Spleen (tissue), 11 donors: Measurements from ENCODE around the gene LPCAT1. TPM values are rescaled to one million over a fixed set of nuclear protein-coding genes. Genes with fewer than 3 reads are reported as not detected.

Source experiments
- DNase-seq: peaks from one replicate; pipeline ENCODE4 v3.0.0-alpha.2; 2020
- H3K27ac ChIP-seq, 8 donors: fragments of 200-600 bp; sonication (generic) in 7 of 8; 1 replicate in 4 of 8; 2 replicates in 4 of 8; pipeline versions ENCODE4 v1.5.0 to v1.8.0; 2016 to 2021; ENCODE audit warnings: inconsistent platforms in 4 of 8, mild to moderate bottlenecking in 4 of 8, moderate library complexity in 1 of 8
- H3K27me3 ChIP-seq, 7 donors: fragments of 200-600 bp; sonication (generic) in 6 of 7; replicated peaks in 1 of 7; 1 replicate in 4 of 7; 2 replicates in 3 of 7; pipeline versions ENCODE4 v1.5.0 to v1.8.0; 2016 to 2021; ENCODE audit warnings: inconsistent platforms in 3 of 7, mild to moderate bottlenecking in 1 of 7
- H3K36me3 ChIP-seq, 6 donors: fragments of 200-600 bp; sonication (generic) in 5 of 6; 1 replicate in 4 of 6; 2 replicates in 2 of 6; pipeline versions ENCODE4 v1.5.0 to v1.8.0; 2016 to 2021; ENCODE audit warnings: inconsistent platforms in 2 of 6
- H3K4me1 ChIP-seq, 6 donors: fragments of 200-600 bp; sonication (generic) in 5 of 6; 1 replicate in 3 of 6; 2 replicates in 3 of 6; pipeline versions ENCODE4 v1.5.0 to v1.8.0; 2016 to 2021; ENCODE audit warnings: inconsistent platforms in 3 of 6
- H3K4me3 ChIP-seq, 8 donors: fragments of 200-600 bp; sonication (generic) in 7 of 8; 1 replicate in 4 of 8; 2 replicates in 4 of 8; pipeline versions ENCODE4 v1.5.0 to v1.8.0; 2016 to 2021; ENCODE audit warnings: inconsistent platforms in 4 of 8, mild to moderate bottlenecking in 4 of 8, moderate library complexity in 2 of 8
- H3K9me3 ChIP-seq, 8 donors: fragments of 200-600 bp; sonication (generic) in 7 of 8; 1 replicate in 4 of 8; 2 replicates in 4 of 8; pipeline versions ENCODE4 v1.5.0 to v1.8.0; 2016 to 2021; ENCODE audit warnings: inconsistent platforms in 4 of 8
- POLR2A ChIP-seq, 3 donors: fragments of 450-650 bp; IDR thresholded peaks; one replicate each; pipeline ENCODE4 v1.5.1; 2017; ENCODE audit warnings: antibody characterized with exemption in 3 of 3, mild to moderate bottlenecking in 1 of 3
- POLR2AphosphoS5 ChIP-seq, 3 donors: sonication (generic); formaldehyde crosslinking; IDR thresholded peaks; one replicate each; pipeline ENCODE4 v1.5.1; 2017; ENCODE audit warnings: antibody characterized with exemption in 3 of 3
- WGBS, 5 donors: extraction: QIAGEN DNeasy Blood & Tissue Kit in 3 of 5; methylation state at CpG; one replicate each; pipeline versions ENCODE4 v1.1.5 to v1.1.7; 2013 to 2018; 5-methylcytosine and 5-hydroxymethylcytosine counted together
- intact Hi-C: fragments of 100-400 bp; cut with DNase I; formaldehyde crosslinking; loops from one replicate; pipeline ENCODE4 v1.15.0; 2023; ENCODE audit warnings: low total_unique reads
- polyA plus RNA-seq, 3 donors: library from polyadenylated mRNA; stranded (reverse); fragments of 200-250 nt; gene quantifications; one replicate each; pipeline ENCODE4 v1.2.1, GENCODE V29; 2013
- total RNA-seq, 7 donors: library from RNA; depleted of rRNA in 3 of 7; stranded (reverse); fragments of >200 nt in 3 of 7; fragmentation: NEBNext Ultra II Directional in 4 of 7; extraction: Animal tissue kit (Norgen Biotek cat#: 25700) in 4 of 7; gene quantifications; one replicate each; pipeline versions ENCODE4 v1.1.0 to v1.2.1, GENCODE V29; 2016 to 2021
- TF ChIP-seq, protein P1 (sequence below), 11 experiments: fragments of 200-600 bp in 7 of 11; fragments of 450-650 bp in 4 of 11; sonication (generic) in 4 of 11; IDR thresholded peaks in 8 of 11; conservative IDR thresholded peaks in 3 of 11; 1 replicate in 7 of 11; 2 replicates in 4 of 11; pipeline versions ENCODE4 v1.4.0 to v1.8.0; 2016 to 2021; ENCODE audit warnings: antibody characterized with exemption in 11 of 11, inconsistent platforms in 4 of 11, mild to moderate bottlenecking in 1 of 11
- donor health status: healthy with polysubstance abuse.
- donor health status: DM: no; HTN: no; CAD: no; lungs with moderate emphysema.
- donor health status: DM: no; HTN: no; CAD: no.
- donor health status: Bipolar disorder and iron deficiency.
- donor health status: healthy.
- donor health status: DM: no; HTN: no; CAD: no.
- donor health status: DM: yes; HTN: yes; CAD: no.

LPCAT1 gene
- total and polyA plus RNA-seq, 10 donors, result 52.2 to 322 (median 174) TPM

DNA sequence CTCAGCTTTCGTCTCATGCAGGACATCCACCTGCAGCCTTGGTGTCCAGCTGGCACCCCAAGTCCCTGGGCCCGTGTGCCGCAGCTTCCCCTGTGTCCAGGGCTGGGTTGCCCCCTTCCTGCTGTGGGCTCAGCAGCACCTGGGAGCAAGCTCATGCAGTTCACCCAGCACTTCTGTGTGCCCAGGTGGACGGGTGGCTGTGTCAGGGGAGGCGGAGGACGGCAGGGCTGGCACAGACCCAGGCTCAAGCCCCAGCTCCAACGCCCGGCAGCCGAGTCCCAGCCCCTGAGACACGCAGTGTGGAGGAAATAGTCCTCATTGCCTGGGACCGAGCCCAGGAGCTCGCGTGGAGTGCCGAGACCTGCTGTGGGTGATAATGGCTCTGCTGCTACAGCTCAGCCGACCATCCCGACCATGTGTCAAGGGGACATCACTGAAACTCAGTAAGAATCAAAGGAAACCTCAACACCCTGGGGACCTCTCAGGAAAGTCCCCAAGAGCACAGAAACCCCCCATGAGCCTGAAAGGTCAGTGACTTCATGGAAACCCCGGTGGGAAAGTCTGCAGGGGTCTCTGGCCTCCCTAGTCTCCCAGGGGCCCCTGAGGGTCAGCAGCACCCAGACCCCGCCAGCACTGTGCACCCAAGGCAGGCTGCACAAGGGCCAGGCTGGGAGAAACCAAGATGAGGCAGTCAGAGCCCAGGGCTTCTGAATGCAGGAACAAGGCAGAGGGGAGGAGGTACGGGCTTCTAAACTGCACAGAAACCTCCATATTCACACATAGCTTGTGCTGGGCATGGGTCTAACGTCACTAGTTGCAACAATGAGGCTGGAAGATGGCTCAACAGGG is 38.8 kb downstream of the LPCAT1 start:
- Histone ChIP-seq H3K27me3 (no peaks in the 10 kb centered on the region), H3K27ac (peak overlapping the region; percentile 24 to 96 (median 70)), H3K36me3 (peaks cover 0 to 92% (median 66%) of the 10 kb centered on the region in 6 donors), H3K9me3 (no peaks in the 10 kb centered on the region), H3K4me1 (peaks cover 32 to 97% (median 85%) of the 10 kb centered on the region in 6 donors), H3K4me3 (peak overlapping the region in 1 of 8 donors; percentile 44)
- DNase-seq, result no peak
- WGBS, 5 donors, result 48 to 72% (median 64%) methylated on average over 13 to 20 of the region's 20 CpGs
- intact Hi-C loops, result no loop called here
- TF ChIP-seq POLR2AphosphoS5 (IDR thresholded peaks at IDR 0.05), result peak in 2 of 3 donors; percentile 50 to 66
- TF ChIP-seq POLR2A (IDR thresholded peaks at IDR 0.05), result no peak

DNA sequence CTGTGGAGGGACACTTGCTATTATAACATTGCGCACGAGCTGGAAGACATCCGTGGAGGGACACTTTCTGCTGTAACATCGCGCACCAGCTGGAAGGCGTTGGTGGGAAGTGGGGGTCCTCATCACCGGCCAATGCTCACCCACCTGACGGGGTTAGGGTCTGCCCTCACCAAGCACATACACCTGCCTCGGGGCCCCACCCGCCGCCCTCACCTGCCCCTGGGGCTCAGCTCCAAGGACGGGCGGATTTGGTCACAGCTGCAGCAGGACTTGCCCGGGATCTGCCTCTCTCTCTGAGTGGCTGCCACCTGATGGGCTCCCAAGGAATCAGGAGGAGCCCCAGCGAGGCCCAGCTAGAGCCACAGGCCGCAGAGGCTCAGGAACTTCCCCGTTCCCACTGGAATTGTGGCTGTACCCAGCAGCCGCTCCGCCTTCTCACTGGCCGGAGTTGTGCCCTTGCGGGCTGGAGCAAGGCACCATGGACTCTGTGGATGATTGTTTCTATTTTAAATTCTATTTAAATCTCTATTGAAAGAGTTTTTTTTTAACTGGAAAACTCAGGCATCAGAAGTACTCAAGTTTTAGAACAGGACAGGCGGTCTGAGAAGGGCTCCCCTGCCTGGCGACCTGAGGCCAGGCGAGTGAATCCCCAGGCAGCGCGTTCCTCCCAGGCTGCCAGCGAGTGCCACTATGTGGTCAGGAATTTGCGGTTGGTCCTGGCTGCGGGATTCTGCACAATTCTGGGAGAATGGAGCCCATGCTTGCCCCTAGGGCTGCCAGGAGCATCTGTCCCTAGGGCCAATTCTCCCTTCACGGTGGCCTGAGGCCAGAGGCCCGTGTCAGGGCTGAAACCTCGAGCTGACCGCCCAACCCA is 39.7 kb downstream of the LPCAT1 start:
- H3K27me3 ChIP-seq, result no peaks in the 10 kb centered on the region
- no peak for TF ChIP-seq POLR2A (IDR thresholded peaks at IDR 0.05)
- TF ChIP-seq POLR2AphosphoS5 (IDR thresholded peaks at IDR 0.05), result peak in 1 of 3 donors; percentile 32
- no peaks in the 10 kb centered on the region for H3K9me3 ChIP-seq
- H3K4me1 ChIP-seq, result peaks cover 32 to 97% (median 85%) of the 10 kb centered on the region in 6 donors
- H3K36me3 ChIP-seq, result peaks cover 0 to 89% (median 61%) of the 10 kb centered on the region in 6 donors
- 86 to 94% (median 93%) methylated on average over 24 to 33 of the region's 33 CpGs for WGBS, 5 donors
- intact Hi-C loops, result no loop called here
- H3K4me3 ChIP-seq, result peak overlapping the region in 1 of 8 donors; percentile 44
- peak overlapping the region; percentile 24 to 96 (median 70) for H3K27ac ChIP-seq
- DNase-seq, result no peak

DNA sequence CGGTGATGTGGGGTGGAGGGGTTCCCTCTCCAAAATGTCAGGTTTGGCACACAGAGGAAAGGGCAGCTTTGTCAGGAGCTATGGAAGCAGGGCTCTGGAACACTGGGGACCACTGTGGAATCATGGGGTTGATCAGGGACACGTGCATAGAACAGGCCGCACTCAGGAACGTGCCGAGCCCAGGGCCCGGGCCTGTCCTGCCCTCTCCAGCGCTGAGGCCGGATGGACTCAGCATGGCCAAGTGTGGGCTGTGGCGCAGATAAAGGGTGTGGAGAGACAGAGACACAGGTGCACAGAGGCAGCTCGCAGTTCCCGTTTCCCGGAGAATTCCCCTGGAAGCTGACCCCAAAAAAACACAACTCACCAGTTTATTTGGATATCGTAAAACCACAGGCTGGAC is 40.7 kb downstream of the LPCAT1 start:
- intact Hi-C loops, result no loop called here
- Histone ChIP-seq H3K36me3 (peaks cover 0 to 89% (median 62%) of the 10 kb centered on the region in 6 donors), H3K27me3 (no peaks in the 10 kb centered on the region), H3K4me3 (peak overlapping the region in 1 of 8 donors; percentile 21), H3K4me1 (peaks cover 29 to 97% (median 81%) of the 10 kb centered on the region in 6 donors), H3K27ac (peak overlapping the region in 7 of 8 donors; percentile 38 to 96 (median 48)), H3K9me3 (no peaks in the 10 kb centered on the region)
- WGBS, 5 donors, result 89 to 96% (median 93%) methylated on average over 13 of the region's 13 CpGs
- no peak for TF ChIP-seq POLR2A (IDR thresholded peaks at IDR 0.05)
- TF ChIP-seq, protein P1, sequence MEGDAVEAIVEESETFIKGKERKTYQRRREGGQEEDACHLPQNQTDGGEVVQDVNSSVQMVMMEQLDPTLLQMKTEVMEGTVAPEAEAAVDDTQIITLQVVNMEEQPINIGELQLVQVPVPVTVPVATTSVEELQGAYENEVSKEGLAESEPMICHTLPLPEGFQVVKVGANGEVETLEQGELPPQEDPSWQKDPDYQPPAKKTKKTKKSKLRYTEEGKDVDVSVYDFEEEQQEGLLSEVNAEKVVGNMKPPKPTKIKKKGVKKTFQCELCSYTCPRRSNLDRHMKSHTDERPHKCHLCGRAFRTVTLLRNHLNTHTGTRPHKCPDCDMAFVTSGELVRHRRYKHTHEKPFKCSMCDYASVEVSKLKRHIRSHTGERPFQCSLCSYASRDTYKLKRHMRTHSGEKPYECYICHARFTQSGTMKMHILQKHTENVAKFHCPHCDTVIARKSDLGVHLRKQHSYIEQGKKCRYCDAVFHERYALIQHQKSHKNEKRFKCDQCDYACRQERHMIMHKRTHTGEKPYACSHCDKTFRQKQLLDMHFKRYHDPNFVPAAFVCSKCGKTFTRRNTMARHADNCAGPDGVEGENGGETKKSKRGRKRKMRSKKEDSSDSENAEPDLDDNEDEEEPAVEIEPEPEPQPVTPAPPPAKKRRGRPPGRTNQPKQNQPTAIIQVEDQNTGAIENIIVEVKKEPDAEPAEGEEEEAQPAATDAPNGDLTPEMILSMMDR (IDR thresholded peaks at IDR 0.05 in 8 of 11, conservative IDR thresholded peaks at IDR 0.05 in 3 of 11), result no peak
- peak in 1 of 3 donors; percentile 61 for TF ChIP-seq POLR2AphosphoS5 (IDR thresholded peaks at IDR 0.05)
- DNase-seq, result no peak

DNA sequence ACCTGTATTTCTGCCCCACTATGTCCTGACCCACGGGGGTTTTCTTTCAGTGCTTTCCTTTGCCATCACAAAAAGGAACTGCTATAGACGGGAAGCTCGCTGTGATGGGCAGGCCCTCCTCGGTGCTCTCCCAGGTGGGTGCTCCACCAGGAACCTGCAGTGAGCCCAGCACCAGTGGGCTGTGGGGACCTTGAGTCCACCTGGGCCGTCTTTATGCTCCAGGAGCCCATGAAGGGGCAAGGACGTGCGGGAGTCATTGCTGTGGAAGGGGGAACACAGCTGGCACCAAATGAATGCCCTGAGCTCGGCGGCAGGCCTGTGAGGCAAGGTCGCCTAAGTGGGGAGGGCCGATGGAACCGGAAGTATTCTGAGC is 41.8 kb downstream of the LPCAT1 start:
- WGBS, 5 donors, result 63 to 80% (median 69%) methylated on average over 7 to 12 of the region's 12 CpGs
- peak overlapping the region in 1 of 8 donors; percentile 58 for H3K4me3 ChIP-seq
- H3K36me3 ChIP-seq, result peaks cover under 1 to 89% (median 58%) of the 10 kb centered on the region in 6 donors
- peak overlapping the region in 7 of 8 donors; percentile 80 to 96 (median 84) for H3K27ac ChIP-seq
- no peaks in the 10 kb centered on the region for H3K27me3 ChIP-seq
- H3K4me1 ChIP-seq, result peaks cover 29 to 95% (median 77%) of the 10 kb centered on the region in 6 donors
- intact Hi-C loops, result no loop called here
- no peak for DNase-seq
- TF ChIP-seq POLR2A (IDR thresholded peaks at IDR 0.05) (no peak), POLR2AphosphoS5 (IDR thresholded peaks at IDR 0.05) (peak in 1 of 3 donors; percentile 6)
- TF ChIP-seq, protein P1 (IDR thresholded peaks at IDR 0.05 in 8 of 11, conservative IDR thresholded peaks at IDR 0.05 in 3 of 11), result no peak
- H3K9me3 ChIP-seq, result no peaks in the 10 kb centered on the region
